Fibroblast of lung (primary cell): Measurements from ENCODE around the gene NUB1. TPM values are rescaled to one million over a fixed set of nuclear protein-coding genes. Genes with fewer than 3 reads are reported as not detected.

Source experiments
- DNase-seq, 2 donors: peaks; one replicate each; pipeline versions ENCODE4 v3.0.0 to v3.0.0-alpha.2; 2010; ENCODE audit warnings: low read depth in 2 of 2
- H2AFZ ChIP-seq: 2 replicates; pipeline ENCODE4 v1.5.1; 2012; ENCODE audit warnings: low read length, control low read depth, inconsistent platforms
- H3K27ac ChIP-seq: 2 replicates; pipeline ENCODE4 v1.5.1; 2011; ENCODE audit warnings: low read length, control low read depth; ENCODE audit not compliant: insufficient read depth
- H3K27me3 ChIP-seq: 2 replicates; pipeline ENCODE4 v1.5.1; 2011; ENCODE audit warnings: mild to moderate bottlenecking, low read length; ENCODE audit not compliant: control insufficient read depth, insufficient read depth
- H3K36me3 ChIP-seq: 2 replicates; pipeline ENCODE4 v1.5.1; 2011; ENCODE audit warnings: low read length; ENCODE audit not compliant: control insufficient read depth, insufficient read depth
- H3K4me1 ChIP-seq: 2 replicates; pipeline ENCODE4 v1.5.1; 2011; ENCODE audit warnings: low read length; ENCODE audit not compliant: control insufficient read depth, insufficient read depth; ENCODE audit errors: extremely low read depth
- H3K4me2 ChIP-seq: 2 replicates; pipeline ENCODE4 v1.5.1; 2011; ENCODE audit warnings: low read length, control low read depth; ENCODE audit not compliant: insufficient read depth; ENCODE audit errors: extremely low read depth
- H3K4me3 ChIP-seq, 4 experiments: fragments of 200-600 bp in 1 of 4; sonication (generic) in 1 of 4; replicated peaks in 1 of 4; 2 replicates each; pipeline ENCODE4 v1.5.1; 2011 to 2016; ENCODE audit warnings: low read length in 4 of 4, low read depth in 3 of 4, mild to moderate bottlenecking in 3 of 4, control low read depth in 2 of 4, inconsistent platforms in 1 of 4, mixed read lengths in 1 of 4; ENCODE audit not compliant: insufficient read depth in 1 of 4; ENCODE audit errors: control extremely low read depth in 1 of 4
- H3K79me2 ChIP-seq: 2 replicates; pipeline ENCODE4 v1.5.1; 2012; ENCODE audit warnings: mild to moderate bottlenecking, low read length, inconsistent platforms; ENCODE audit not compliant: control insufficient read depth, insufficient read depth
- H3K9ac ChIP-seq: 2 replicates; pipeline ENCODE4 v1.5.1; 2011; ENCODE audit warnings: mild to moderate bottlenecking, low read length, control low read depth; ENCODE audit not compliant: insufficient read depth
- H3K9me3 ChIP-seq: 2 replicates; pipeline ENCODE4 v1.5.1; 2012; ENCODE audit warnings: low read depth, low read length; ENCODE audit not compliant: control insufficient read depth, insufficient read depth
- H4K20me1 ChIP-seq: 2 replicates; pipeline ENCODE4 v1.5.1; 2011; ENCODE audit warnings: low read length; ENCODE audit not compliant: control insufficient read depth, insufficient read depth; ENCODE audit errors: extremely low read depth
- EZH2 ChIP-seq: IDR thresholded peaks from 2 replicates; pipeline ENCODE4 v1.5.1; 2012; ENCODE audit warnings: low read length, control low read depth, mild to moderate bottlenecking; ENCODE audit errors: missing control alignments
- polyA plus RNA-seq, 2 donors: library from polyadenylated mRNA; depleted of rRNA in 1 of 2; stranded (reverse) in 1 of 2; unstranded in 1 of 2; fragments of >200 nt; gene quantifications; 2 replicates each; pipeline ENCODE4 v1.2.1, GENCODE V29; 2011 to 2012; ENCODE audit warnings: missing spikeins in 1 of 2
- total RNA-seq: library from RNA; depleted of rRNA; stranded (reverse); fragments of >200 nt; gene quantifications from 2 replicates; pipeline ENCODE4 v1.2.1, GENCODE V29; 2014
- TF ChIP-seq, protein P1 (sequence below), 2 donors: IDR thresholded peaks in 1 of 2; conservative IDR thresholded peaks in 1 of 2; 1 replicate in 1 of 2; 2 replicates in 1 of 2; pipeline ENCODE4 v1.5.1; 2011 to 2012; ENCODE audit warnings: low read length in 2 of 2, control low read depth in 1 of 2, inconsistent platforms in 1 of 2, low read depth in 1 of 2, mild to moderate bottlenecking in 1 of 2

NUB1 gene
- total and polyA plus RNA-seq, 2 donors (not counting 1 experiment from before 2014, with no cell fraction given), result 44.4 to 77.7 TPM

DNA sequence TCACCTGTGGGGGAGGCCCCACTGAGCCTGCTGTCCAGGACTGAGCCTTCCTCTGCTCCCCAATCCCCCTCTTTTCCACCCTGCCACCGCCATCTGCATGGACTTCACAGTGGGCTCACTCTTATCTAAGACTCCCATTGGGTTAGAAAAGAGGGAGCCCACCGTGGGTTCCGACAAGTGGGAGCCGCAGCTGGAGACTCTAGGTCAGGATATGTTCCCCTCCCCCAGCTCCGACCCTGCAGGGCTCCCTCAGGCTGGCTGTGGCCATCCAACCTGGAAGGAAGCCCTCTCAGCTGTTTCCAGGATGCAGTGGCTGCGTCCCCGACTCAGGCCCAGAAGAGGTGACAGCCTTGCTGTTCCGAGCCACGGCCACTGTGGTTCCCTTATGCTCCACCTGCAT, 63.4 kb downstream of the NUB1 start:
- Histone ChIP-seq H3K4me3 (no peak overlapping the region), H3K36me3 (no peaks in the 10 kb centered on the region), H3K9ac (no peak overlapping the region), H2AFZ (no peak overlapping the region), H3K4me2 (no peak overlapping the region), H4K20me1 (no peaks in the 10 kb centered on the region), H3K79me2 (no peaks in the 10 kb centered on the region), H3K4me1 (no peaks in the 10 kb centered on the region), H3K27me3 (peaks cover 16% of the 10 kb centered on the region), H3K9me3 (no peaks in the 10 kb centered on the region), H3K27ac (no peak overlapping the region)
- no peak for DNase-seq
- TF ChIP-seq, protein P1, sequence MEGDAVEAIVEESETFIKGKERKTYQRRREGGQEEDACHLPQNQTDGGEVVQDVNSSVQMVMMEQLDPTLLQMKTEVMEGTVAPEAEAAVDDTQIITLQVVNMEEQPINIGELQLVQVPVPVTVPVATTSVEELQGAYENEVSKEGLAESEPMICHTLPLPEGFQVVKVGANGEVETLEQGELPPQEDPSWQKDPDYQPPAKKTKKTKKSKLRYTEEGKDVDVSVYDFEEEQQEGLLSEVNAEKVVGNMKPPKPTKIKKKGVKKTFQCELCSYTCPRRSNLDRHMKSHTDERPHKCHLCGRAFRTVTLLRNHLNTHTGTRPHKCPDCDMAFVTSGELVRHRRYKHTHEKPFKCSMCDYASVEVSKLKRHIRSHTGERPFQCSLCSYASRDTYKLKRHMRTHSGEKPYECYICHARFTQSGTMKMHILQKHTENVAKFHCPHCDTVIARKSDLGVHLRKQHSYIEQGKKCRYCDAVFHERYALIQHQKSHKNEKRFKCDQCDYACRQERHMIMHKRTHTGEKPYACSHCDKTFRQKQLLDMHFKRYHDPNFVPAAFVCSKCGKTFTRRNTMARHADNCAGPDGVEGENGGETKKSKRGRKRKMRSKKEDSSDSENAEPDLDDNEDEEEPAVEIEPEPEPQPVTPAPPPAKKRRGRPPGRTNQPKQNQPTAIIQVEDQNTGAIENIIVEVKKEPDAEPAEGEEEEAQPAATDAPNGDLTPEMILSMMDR (conservative IDR thresholded peaks at IDR 0.05 in 1 of 2, IDR thresholded peaks at IDR 0.05 in 1 of 2; ENCODE audit: low read depth in 1 of 2, low read length in 2 of 2), result no peak
- no peak for TF ChIP-seq EZH2

DNA sequence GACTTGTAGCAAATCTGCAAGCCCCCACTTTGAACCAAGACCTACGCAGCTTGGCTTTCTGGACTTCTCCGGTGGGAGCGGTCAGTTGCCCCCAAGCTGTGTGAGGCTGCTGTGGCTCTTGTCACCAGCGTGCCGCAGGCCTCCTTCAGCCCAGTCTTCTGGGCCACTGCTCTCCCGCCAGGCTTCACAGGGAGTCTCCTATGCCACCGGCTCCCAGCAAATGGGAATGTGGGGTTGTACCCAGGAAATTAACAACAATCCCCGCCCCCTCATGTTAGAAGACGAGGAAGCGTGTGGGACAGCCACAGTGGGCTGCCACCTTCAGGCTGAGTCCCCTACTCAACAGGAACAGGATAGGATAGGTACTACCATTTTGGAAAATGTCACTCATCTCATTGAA, 64.0 kb downstream of the NUB1 start:
- no peak overlapping the region for H3K4me3 ChIP-seq
- no peak overlapping the region for H3K9ac ChIP-seq
- TF ChIP-seq, protein P1 (conservative IDR thresholded peaks at IDR 0.05 in 1 of 2, IDR thresholded peaks at IDR 0.05 in 1 of 2; ENCODE audit: low read depth in 1 of 2, low read length in 2 of 2), result no peak
- no peak for TF ChIP-seq EZH2
- no peak for DNase-seq
- H3K79me2 ChIP-seq, result no peaks in the 10 kb centered on the region
- no peak overlapping the region for H3K4me2 ChIP-seq
- H3K27ac ChIP-seq, result no peak overlapping the region
- H3K9me3 ChIP-seq, result no peaks in the 10 kb centered on the region
- H4K20me1 ChIP-seq, result no peaks in the 10 kb centered on the region
- no peaks in the 10 kb centered on the region for H3K36me3 ChIP-seq
- peaks cover 22% of the 10 kb centered on the region for H3K27me3 ChIP-seq
- no peak overlapping the region for H2AFZ ChIP-seq
- no peaks in the 10 kb centered on the region for H3K4me1 ChIP-seq

DNA sequence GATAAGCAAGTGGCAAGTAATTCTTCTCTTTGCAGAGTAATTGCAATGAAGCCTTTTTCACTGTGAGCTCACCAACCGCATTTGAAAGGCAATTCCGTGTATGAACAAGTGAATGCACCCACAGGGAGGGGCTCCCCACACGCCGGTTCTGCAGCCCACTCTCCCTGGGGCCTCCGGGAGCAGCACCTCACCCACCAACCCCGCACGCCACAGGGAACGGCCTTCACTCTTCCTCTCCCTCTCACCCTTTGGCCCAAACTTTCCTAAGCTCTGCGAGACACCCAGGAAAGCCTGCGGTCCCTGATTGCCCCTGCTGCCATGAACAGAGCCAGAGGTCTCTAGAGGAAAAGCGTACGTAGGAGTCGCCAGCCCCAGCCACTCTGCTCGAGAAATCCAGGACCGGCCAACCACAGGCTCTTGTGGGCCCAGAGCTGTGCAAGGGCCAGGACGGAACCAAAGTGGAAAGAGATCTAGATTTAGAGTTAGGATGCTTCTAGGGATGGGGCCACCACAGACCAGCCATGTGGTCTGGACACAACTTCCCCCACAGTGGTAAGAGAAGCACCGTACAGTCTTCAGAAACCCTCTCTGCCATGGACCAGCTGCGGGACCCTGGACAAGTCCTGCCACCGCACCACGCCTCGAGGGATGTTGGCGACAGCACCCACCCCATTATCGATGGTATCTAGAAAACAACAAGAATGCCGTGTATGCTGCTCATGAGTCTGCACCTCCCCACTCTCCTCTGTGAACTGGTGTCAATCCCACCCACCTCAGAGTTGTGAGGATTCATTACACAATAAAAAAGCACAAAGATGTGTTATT, 64.7 kb downstream of the NUB1 start:
- DNase-seq, result no peak
- no peaks in the 10 kb centered on the region for H3K9me3 ChIP-seq
- TF ChIP-seq, protein P1 (conservative IDR thresholded peaks at IDR 0.05 in 1 of 2, IDR thresholded peaks at IDR 0.05 in 1 of 2; ENCODE audit: low read depth in 1 of 2, low read length in 2 of 2), result no peak
- TF ChIP-seq EZH2, result no peak
- H2AFZ ChIP-seq, result no peak overlapping the region
- no peak overlapping the region for H3K4me2 ChIP-seq
- H3K36me3 ChIP-seq, result no peaks in the 10 kb centered on the region
- no peaks in the 10 kb centered on the region for H4K20me1 ChIP-seq
- no peak overlapping the region for H3K27ac ChIP-seq
- no peaks in the 10 kb centered on the region for H3K4me1 ChIP-seq
- H3K4me3 ChIP-seq, result no peak overlapping the region
- peaks cover 28% of the 10 kb centered on the region for H3K27me3 ChIP-seq
- H3K9ac ChIP-seq, result no peak overlapping the region
- no peaks in the 10 kb centered on the region for H3K79me2 ChIP-seq
